ENCODE measurements around the gene EEF1AKMT1.
"Not testable (repeated sequence)": the region's sequence is repeated elsewhere in the genome, so short reads cannot be mapped to it uniquely, and the experiment has no call there.

The EEF1AKMT1 gene

GRCh38 chr13:20776751-20777150 lies 3.0 kb upstream of the EEF1AKMT1 start:
- DNase-seq (ENCODE audit: low spot score): no peak

GRCh38 chr13:20775961-20776360 lies 2.2 kb upstream of the EEF1AKMT1 start:
- no peak for DNase-seq (ENCODE audit: low spot score)

- DNase-seq (ENCODE audit: low spot score): no peak
Observed at GRCh38 chr13:20774746-20775145, 985 bp upstream of the EEF1AKMT1 start.

GRCh38 chr13:20772401-20773131 lies 1.2 kb downstream of the EEF1AKMT1 start:
- no peak for DNase-seq (ENCODE audit: low spot score)

GRCh38 chr13:20769834-20770233 lies 3.9 kb downstream of the EEF1AKMT1 start:
- no peak for DNase-seq (ENCODE audit: low spot score)

GRCh38 chr13:20769091-20769490 lies 4.7 kb downstream of the EEF1AKMT1 start:
- DNase-seq (ENCODE audit: low spot score): no peak

GRCh38 chr13:20767309-20767943 lies 6.3 kb downstream of the EEF1AKMT1 start:
- no peak for DNase-seq (ENCODE audit: low spot score)

- DNase-seq (ENCODE audit: low spot score): no peak
Observed at GRCh38 chr13:20760872-20761271, 12.9 kb downstream of the EEF1AKMT1 start.

- no peak for DNase-seq (ENCODE audit: low spot score)
Observed at GRCh38 chr13:20754009-20754408, 19.8 kb downstream of the EEF1AKMT1 start.

- DNase-seq (ENCODE audit: low spot score): no peak
Observed at GRCh38 chr13:20749377-20749776, 24.4 kb downstream of the EEF1AKMT1 start.

- DNase-seq (ENCODE audit: low spot score): not testable (repeated sequence)
Observed at GRCh38 chr13:20743830-20744404, 29.8 kb downstream of the EEF1AKMT1 start.

- no peak for DNase-seq (ENCODE audit: low spot score)
Observed at GRCh38 chr13:20740021-20740420, 33.7 kb downstream of the EEF1AKMT1 start.

GRCh38 chr13:20738616-20739015 lies 35.1 kb downstream of the EEF1AKMT1 start:
- no peak for DNase-seq (ENCODE audit: low spot score)

- peak; percentile 18 for DNase-seq (ENCODE audit: low spot score)
Observed at GRCh38 chr13:20729633-20730585, 43.9 kb downstream of the EEF1AKMT1 start.

- peak; percentile 10 for DNase-seq (ENCODE audit: low spot score)
Observed at GRCh38 chr13:20728579-20729311, 45.0 kb downstream of the EEF1AKMT1 start.

GRCh38 chr13:20727856-20728255 lies 45.9 kb downstream of the EEF1AKMT1 start:
- peak; percentile 23 for DNase-seq (ENCODE audit: low spot score)

- no peak for DNase-seq (ENCODE audit: low spot score)
Observed at GRCh38 chr13:20721454-20722357, 52.1 kb downstream of the EEF1AKMT1 start.

- DNase-seq (ENCODE audit: low spot score): no peak
Observed at GRCh38 chr13:20721058-20721453, 52.7 kb downstream of the EEF1AKMT1 start.

GRCh38 chr13:20720499-20720898 lies 53.3 kb downstream of the EEF1AKMT1 start:
- DNase-seq (ENCODE audit: low spot score): no peak

- DNase-seq (ENCODE audit: low spot score): no peak
Observed at GRCh38 chr13:20719783-20720182, 54.0 kb downstream of the EEF1AKMT1 start.

All from D341Med (cell line).